Activated T-cell treated with anti-CD3 and anti-CD28 coated beads for 24 hours (primary cell): ENCODE results near the gene FBXL2.

Experiments
- DNase-seq: peaks from one replicate; pipeline ENCODE4 v3.0.0-alpha.2; 2020; ENCODE audit warnings: low read depth

FBXL2 gene, protein sequence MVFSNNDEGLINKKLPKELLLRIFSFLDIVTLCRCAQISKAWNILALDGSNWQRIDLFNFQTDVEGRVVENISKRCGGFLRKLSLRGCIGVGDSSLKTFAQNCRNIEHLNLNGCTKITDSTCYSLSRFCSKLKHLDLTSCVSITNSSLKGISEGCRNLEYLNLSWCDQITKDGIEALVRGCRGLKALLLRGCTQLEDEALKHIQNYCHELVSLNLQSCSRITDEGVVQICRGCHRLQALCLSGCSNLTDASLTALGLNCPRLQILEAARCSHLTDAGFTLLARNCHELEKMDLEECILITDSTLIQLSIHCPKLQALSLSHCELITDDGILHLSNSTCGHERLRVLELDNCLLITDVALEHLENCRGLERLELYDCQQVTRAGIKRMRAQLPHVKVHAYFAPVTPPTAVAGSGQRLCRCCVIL

GRCh38 chr3:33277193-33277882 is at the start of gene FBXL2:
Gene FBXL2 (plus strand): TSS chr3:33277442. CDS start chr3:33277513, 71 bp downstream.
- DNase-seq = peak; percentile 8

- no peak for DNase-seq
These were observed 48.2 kb upstream of the FBXL2 start for GRCh38 chr3:33229066-33229465.

GRCh38 chr3:33229947-33230346 is 47.3 kb upstream of the FBXL2 start:
- DNase-seq = no peak

DNA sequence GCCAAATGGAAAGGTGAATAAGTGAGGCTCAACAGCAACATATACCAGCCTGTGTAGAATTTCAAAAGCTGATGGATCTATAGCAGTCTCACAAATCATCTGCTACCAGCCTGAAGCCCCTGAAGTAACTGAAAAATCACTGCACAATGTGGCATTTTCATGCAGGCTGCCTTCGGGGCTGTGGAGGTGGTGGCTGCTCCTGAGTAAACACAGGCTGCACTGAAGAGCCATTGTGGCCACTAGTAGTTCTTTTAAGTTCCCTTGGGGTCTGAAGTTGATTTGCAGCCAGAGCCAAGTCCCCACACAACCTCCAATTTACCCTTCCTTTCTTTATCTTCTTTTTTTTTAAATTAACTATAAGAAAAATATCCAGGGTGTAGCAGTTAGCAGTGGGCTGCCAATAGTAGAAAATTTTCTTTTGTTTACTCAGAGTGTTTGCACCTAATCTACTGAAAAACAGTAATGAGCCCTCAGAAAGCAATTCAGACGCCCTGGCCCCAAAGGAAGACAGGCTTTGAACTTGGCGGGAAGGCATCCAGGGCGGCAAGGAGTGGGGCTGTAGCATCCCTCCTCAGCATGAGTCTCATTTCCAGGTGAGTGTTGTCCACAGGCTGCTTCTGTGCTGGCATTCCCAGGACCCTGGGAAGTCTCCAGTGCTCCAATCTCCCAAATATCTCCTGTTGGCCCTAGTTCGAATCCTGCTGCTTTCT is 45.3 kb upstream of the FBXL2 start:
- DNase-seq = no peak

GRCh38 chr3:33233884-33234283 is 43.4 kb upstream of the FBXL2 start:
- DNase-seq = no peak

DNA sequence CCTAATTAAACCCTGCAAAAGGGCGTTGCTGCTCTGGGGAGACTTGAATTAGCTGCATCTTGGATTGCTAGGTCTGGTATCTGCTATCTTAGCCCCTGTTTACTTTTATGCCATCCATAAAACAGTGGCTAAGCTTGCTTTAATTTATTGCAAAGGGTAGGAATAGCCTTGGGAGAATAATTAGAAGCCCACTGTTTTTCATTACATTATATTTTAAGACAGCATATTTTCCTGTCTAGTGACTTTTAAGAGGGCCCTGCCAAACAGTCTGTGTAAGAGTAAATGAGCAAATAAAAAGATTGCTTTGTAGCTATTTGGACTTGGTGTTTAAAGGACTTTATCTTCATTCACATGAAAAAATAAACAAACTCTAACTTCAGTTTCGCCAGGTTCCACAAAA is 41.2 kb upstream of the FBXL2 start:
- DNase-seq = no peak

- DNase-seq = no peak
These were observed 39.8 kb upstream of the FBXL2 start for GRCh38 chr3:33237439-33237838.

GRCh38 chr3:33238923-33239322 is 38.3 kb upstream of the FBXL2 start:
- DNase-seq = no peak

DNA sequence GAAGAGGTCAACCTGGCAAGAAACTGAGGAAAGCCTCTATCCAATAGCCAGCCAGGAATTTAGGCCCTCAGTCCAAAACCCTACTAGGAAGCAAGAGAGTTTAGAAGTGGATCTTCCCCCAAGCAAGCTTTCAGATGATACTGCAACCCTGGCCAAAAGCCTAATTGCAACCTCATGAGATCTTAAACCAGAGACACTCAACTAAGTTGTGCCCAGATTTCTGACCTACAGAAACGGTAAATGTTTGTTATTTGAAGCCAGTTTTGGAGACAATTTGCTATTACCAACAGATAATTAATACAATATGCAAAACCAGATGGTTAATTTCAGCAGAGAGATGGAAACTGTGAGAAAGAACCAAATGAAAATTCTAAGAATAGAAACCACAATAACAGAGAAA is 37.0 kb upstream of the FBXL2 start:
- no peak for DNase-seq

DNA sequence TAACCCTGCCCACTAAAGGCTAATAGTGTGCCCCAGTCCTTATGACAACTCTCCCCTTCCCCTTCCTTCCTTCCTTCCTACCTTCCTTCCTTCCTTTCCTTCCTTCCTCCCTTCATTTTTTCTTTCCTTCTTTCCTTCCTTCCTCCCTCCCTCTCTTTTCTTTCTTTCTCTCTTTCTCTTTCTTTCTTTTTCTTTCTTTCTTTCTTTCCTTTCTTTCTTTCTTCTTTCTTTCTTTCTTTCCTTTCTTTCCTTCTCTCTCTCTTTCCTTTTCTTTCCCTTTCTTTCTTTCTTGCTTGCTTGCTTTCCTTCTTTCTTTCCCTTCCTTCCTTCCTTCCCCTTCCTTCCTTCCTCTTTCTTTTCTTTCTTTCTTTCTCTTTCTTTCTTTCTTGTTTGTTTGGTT is 30.5 kb upstream of the FBXL2 start:
- no peak for DNase-seq

DNA sequence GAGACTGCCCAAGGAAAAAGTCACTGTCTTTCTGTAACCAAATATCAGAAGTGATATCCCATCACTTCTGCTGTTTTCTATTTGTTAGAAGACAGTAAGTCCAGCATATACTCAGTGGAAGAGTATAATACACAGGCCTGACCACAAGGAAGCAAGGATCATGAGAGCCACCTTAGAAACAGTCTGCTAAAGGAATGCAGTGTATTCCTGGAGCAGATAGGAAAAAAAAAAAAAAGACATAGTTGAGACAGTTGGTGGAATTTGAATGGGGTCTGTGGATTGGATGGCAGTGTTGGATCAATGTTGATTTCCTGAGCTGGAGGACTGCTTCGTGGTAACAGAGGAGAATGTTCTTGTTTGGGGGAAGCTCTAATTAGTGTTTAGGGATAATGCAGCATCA is 26.5 kb upstream of the FBXL2 start:
- DNase-seq = no peak

DNA sequence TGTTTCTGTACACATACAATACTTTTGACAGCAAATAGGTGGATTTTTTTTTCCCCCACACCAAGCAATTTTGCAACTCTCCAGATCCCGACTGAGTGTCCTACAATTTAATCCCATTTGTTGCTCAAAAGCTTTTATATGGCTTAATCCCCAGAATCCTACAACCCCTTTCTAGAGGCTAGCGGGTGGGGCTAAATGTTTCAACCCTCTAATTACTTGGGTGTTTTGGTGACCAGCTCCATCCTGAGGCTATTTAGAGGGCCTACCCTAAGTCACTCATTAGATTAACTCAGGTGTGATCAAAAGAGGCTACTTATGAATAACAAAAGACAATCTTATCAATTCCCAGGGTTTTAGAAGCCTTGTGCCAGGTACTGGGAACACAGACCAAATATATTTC is 21.0 kb upstream of the FBXL2 start:
- DNase-seq = no peak

GRCh38 chr3:33260104-33260503 is 17.1 kb upstream of the FBXL2 start:
- DNase-seq = no peak

GRCh38 chr3:33269385-33269784 is 7.9 kb upstream of the FBXL2 start:
- DNase-seq = no peak

- DNase-seq = no peak
These were observed 5.9 kb upstream of the FBXL2 start for GRCh38 chr3:33271324-33271723.

DNA sequence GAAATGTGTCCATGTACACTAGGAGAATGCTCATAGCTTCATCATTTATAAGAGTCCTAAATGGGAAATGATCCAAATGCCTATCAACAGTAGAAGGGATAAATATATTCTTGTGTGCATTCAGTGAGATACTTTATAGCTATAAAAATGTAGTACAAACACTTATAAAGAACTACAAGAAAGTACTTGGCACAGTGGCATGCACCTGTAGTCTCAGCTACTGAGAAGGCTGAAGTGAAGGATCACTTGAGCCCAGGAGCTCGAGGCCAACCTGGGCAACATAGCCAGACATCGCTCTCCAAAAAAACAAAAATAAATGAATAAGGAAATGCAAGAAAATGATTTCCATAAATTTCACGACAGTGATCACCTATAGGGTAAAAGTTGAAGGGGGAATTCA is 3.6 kb upstream of the FBXL2 start:
- DNase-seq = no peak

DNA sequence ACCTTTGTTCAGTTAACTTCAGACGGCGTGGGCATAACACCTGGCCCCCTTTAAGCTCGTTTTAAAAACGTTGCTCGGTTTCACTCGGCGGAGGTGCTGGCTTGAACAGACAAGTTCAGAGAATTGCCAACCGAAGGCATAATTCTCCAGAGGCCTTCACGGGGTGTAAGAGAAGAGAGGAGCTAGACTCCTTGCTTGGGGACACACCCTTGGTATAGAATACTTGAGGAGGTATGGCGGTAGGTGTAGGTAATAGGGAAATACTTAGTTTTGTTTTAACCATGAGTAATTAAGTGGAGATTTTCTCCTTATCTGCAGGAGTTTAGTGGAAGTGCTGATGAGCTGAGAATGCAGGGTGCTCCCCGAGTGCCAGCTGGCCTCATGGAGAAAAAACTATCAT is 921 bp downstream of the FBXL2 start:
- no peak for DNase-seq

DNA sequence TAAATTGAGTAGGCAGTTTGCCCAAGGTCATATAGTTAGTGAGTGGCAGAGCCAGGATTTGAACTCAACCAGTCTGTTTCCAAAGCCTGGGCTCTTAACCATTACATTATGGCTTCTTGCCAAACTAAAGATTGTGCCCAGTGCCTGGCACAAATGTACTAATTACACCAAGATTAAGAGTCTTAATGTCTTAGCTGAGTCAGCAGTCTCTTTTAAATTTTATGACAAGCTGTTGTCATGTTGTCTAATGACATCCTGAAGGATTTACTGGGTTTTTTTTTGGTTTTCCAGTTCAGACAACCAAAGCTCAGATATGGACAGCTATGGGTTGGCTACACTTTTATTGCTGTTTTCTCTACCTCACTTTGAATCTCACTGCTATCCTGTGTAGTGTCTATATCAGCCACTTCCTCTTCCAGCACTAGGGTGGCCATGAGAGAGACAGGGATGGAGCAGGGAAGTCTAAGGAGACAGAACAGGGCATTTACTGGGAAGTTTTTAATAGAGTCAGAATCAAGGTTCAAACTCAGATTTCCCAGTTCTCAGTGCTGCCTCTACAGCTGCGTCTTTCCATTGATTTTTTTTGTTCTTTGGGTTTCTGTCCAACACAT is 10.5 kb downstream of the FBXL2 start:
- DNase-seq = no peak

DNA sequence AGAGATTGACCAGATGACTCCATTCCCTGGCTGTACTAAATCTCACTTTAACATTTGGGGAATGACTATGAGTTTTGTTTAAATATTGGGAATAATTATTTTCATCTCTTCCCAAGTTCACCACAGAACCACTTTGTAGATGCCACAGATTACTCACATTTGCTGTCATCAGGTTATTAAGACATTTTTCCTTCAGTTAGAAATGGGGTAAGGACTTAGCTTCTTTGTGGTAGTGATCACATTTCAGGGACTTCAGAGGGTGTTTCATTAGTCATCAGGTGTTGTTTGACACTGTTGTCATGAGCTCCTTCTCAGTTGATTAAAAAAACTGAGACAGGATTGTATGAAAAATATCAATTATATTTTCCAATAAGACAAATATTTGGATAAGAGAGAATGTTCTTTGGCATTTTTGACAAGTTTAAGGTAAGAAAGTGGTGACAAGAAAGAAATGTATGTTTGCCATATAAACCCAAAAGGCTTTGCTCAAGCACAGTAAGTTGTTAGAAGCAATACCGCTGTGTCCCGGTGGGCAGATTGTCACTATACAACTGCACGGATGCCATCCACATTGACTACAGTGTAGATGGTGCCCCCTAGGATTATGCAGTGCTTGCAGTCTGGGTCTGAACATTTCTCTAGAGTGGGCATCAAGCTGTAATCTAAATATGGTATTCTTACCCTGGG is 22.3 kb downstream of the FBXL2 start:
- DNase-seq = no peak

DNA sequence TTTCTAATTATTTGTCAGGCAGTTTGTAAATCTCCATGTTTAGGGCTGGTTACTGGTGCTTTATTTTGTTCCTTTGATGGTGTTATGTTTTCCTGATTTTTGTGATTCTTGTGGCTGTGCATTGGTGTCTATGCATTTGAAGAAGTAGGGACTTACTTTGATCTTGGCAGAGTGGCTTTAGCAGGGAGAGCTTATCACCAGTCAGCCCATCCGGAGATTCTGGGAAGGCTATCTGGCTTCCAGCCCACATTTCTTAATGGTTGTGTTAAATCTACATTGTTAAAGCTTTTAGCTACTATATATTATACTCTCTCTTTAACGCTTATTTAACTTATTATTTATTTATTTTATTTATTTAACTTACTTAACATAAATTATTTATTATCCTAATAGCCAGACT is 35.1 kb downstream of the FBXL2 start:
- no peak for DNase-seq

DNA sequence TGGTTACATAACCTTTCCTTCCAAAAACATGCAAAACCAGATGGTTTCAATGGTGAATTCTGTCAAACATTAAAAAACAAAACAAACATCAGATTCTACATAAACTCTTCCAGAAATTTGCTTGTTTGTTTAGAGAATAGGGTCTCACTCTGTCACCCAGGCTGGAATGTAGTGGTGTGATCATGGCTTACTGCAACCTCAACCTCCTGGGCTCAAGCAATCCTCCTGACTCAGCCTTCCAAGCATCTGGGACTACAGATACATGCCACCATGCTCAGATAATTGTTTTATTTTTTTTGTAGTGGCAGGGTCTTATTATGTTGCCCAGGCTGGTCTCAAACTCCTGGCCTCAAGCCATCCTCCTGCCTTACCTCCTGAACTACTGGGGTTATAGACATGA is 36.1 kb downstream of the FBXL2 start:
- no peak for DNase-seq

DNA sequence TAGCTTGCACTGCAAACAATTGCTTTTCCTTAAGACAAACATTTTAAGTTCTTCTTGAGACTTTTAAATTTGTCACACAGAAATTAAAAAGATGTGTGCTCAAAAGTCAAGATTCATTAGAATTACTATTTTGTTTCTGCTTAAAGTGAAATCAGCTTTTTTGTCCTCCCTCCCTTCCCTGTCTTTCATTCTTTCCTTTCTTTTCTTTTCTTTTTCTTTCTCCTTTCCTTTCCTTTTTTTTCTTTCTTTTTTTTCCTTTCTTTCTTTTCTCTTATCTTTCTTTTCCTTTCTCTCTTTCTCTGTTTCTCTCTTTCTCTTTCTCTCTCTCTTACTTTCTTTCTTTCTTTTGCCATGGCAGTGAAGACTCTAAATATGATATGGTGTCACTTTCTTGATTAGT is 37.8 kb downstream of the FBXL2 start:
- DNase-seq = no peak
